Mesenchymal stem cell (in vitro differentiated cells and primary cell): Measurements from ENCODE around the gene ARL5B.

ENCODE experiments used
- DNase-seq: peaks from one replicate; pipeline ENCODE4 v3.0.0-alpha.2; 2013
- H2AFZ ChIP-seq: one replicate; pipeline ENCODE4 v1.6.1; 2013; ENCODE audit warnings: low read depth, mild to moderate bottlenecking, control low read depth, inconsistent platforms, low read length, moderate library complexity
- H2AK5ac ChIP-seq: 2 replicates; pipeline ENCODE4 v1.6.1; 2013; ENCODE audit warnings: low read length, moderate library complexity, mild to moderate bottlenecking, inconsistent platforms; ENCODE audit not compliant: severe bottlenecking
- H2BK120ac ChIP-seq: one replicate; pipeline ENCODE4 v1.6.1; 2013; ENCODE audit warnings: low read depth, mild to moderate bottlenecking, inconsistent platforms, low read length, moderate library complexity
- H2BK12ac ChIP-seq, 2 experiments: one replicate each; pipeline ENCODE4 v1.6.1; 2013; ENCODE audit warnings: inconsistent platforms in 2 of 2, low read length in 2 of 2, mild to moderate bottlenecking in 2 of 2, moderate library complexity in 2 of 2, control low read depth in 1 of 2
- H2BK15ac ChIP-seq: one replicate; pipeline ENCODE4 v1.6.1; 2013; ENCODE audit warnings: mild to moderate bottlenecking, low read depth, inconsistent platforms; ENCODE audit not compliant: poor library complexity, severe bottlenecking
- H2BK5ac ChIP-seq: 2 replicates; pipeline ENCODE4 v1.6.1; 2013; ENCODE audit warnings: low read depth, mild to moderate bottlenecking, low read length, control low read depth, inconsistent platforms; ENCODE audit not compliant: poor library complexity, severe bottlenecking
- H3K14ac ChIP-seq, 2 experiments: one replicate each; pipeline ENCODE4 v1.6.1; 2013; ENCODE audit warnings: inconsistent platforms in 2 of 2, low read length in 2 of 2, control low read depth in 1 of 2, mild to moderate bottlenecking in 1 of 2, moderate library complexity in 1 of 2
- H3K18ac ChIP-seq, 2 experiments: one replicate each; pipeline ENCODE4 v1.6.1; 2013; ENCODE audit warnings: inconsistent platforms in 2 of 2, low read length in 2 of 2, control low read depth in 1 of 2, low read depth in 1 of 2, mild to moderate bottlenecking in 1 of 2
- H3K23ac ChIP-seq, 2 experiments: one replicate each; pipeline ENCODE4 v1.6.1; 2013; ENCODE audit warnings: inconsistent platforms in 2 of 2, low read length in 2 of 2, mild to moderate bottlenecking in 2 of 2, moderate library complexity in 2 of 2, control low read depth in 1 of 2
- H3K27ac ChIP-seq: 2 replicates; pipeline ENCODE4 v1.5.1; 2013; ENCODE audit warnings: mild to moderate bottlenecking, moderate library complexity, low read length, control low read depth, inconsistent platforms; ENCODE audit not compliant: poor library complexity, severe bottlenecking
- H3K27me3 ChIP-seq, 2 experiments: 2 replicates each; pipeline versions ENCODE4 v1.6.1 to v1.7.0; 2013; ENCODE audit warnings: low read length in 2 of 2, mild to moderate bottlenecking in 2 of 2, moderate library complexity in 2 of 2, control low read depth in 1 of 2, inconsistent platforms in 1 of 2; ENCODE audit not compliant: control insufficient read depth in 1 of 2, insufficient read depth in 1 of 2
- H3K36me3 ChIP-seq, 2 experiments: 2 replicates each; pipeline versions ENCODE4 v1.6.1 to v1.7.0; 2013; ENCODE audit warnings: low read length in 2 of 2, control low read depth in 1 of 2, inconsistent platforms in 1 of 2, low read depth in 1 of 2, mild to moderate bottlenecking in 1 of 2; ENCODE audit not compliant: insufficient read depth in 2 of 2, control insufficient read depth in 1 of 2
- H3K4ac ChIP-seq, 2 experiments: one replicate each; pipeline ENCODE4 v1.6.1; 2013; ENCODE audit warnings: inconsistent platforms in 2 of 2, low read length in 2 of 2, mild to moderate bottlenecking in 2 of 2, moderate library complexity in 2 of 2, control low read depth in 1 of 2, low read depth in 1 of 2
- H3K4me1 ChIP-seq: 2 replicates; pipeline ENCODE4 v1.6.1; 2013; ENCODE audit warnings: low read depth, low read length, control low read depth; ENCODE audit not compliant: control insufficient read depth, insufficient read depth
- H3K4me2 ChIP-seq: 2 replicates; pipeline ENCODE4 v1.6.1; 2013; ENCODE audit warnings: low read length, mild to moderate bottlenecking, inconsistent platforms; ENCODE audit not compliant: poor library complexity, severe bottlenecking
- H3K4me3 ChIP-seq, 2 experiments: 2 replicates each; pipeline versions ENCODE4 v1.5.1 to v1.7.0; 2013; ENCODE audit warnings: low read length in 2 of 2, mild to moderate bottlenecking in 2 of 2, control low read depth in 1 of 2, low read depth in 1 of 2; ENCODE audit not compliant: insufficient read depth in 1 of 2
- H3K79me1 ChIP-seq: replicated peaks from 2 replicates; pipeline ENCODE4 v1.6.1; 2013; ENCODE audit warnings: mild to moderate bottlenecking, control low read depth, low read length, inconsistent platforms; ENCODE audit not compliant: poor library complexity, severe bottlenecking
- H3K9ac ChIP-seq: 2 replicates; pipeline ENCODE4 v1.7.0; 2013; ENCODE audit warnings: mild to moderate bottlenecking, low read length, moderate library complexity
- H3K9me3 ChIP-seq: 2 replicates; pipeline ENCODE4 v1.7.0; 2013; ENCODE audit warnings: mild to moderate bottlenecking, low read length; ENCODE audit not compliant: control insufficient read depth
- H4K8ac ChIP-seq: one replicate; pipeline ENCODE4 v1.6.1; 2013; ENCODE audit warnings: inconsistent platforms, mild to moderate bottlenecking, low read length, moderate library complexity
- H4K91ac ChIP-seq: one replicate; pipeline ENCODE4 v1.6.1; 2013; ENCODE audit warnings: mild to moderate bottlenecking, low read length, inconsistent platforms
- WGBS: methylation state at CpG from one replicate; pipeline ENCODE4 v1.1.7; 2013; ENCODE audit warnings: mixed read lengths; 5-methylcytosine and 5-hydroxymethylcytosine counted together

The ARL5B gene

DNA sequence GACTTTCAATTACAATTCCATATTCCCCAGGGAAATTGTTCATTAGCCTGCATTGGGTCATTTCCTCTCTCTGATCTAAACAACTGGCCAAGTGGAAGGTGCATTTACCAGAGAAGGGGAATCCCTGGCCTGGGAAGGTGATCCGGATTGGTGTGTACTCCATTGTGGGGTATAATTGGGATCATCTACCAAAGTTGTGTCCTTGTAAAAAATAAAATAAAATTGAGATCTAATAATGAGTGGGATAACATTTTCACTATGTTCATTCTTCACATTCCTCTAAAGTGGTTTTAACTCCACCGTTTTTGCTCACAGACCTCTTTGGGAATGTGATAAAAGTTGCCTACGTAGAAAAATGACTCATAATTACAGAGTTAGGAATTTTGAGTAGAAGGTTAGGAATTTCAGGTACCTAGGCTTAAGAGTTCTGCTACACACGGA, 22.8 kb downstream of the ARL5B start:
- no peaks in the 10 kb centered on the region for H3K27me3 ChIP-seq
- no peak overlapping the region for H3K4me3 ChIP-seq
- H3K79me1 ChIP-seq, result no peaks in the 10 kb centered on the region
- no peak overlapping the region for H2BK15ac ChIP-seq
- DNase-seq, result peak; percentile 40
- H2BK5ac ChIP-seq, result no peak overlapping the region
- no peak overlapping the region for H2AK5ac ChIP-seq
- no peak overlapping the region for H2BK120ac ChIP-seq
- H3K9ac ChIP-seq, result no peak overlapping the region
- peaks cover 0 to 8% of the 10 kb centered on the region in 2 experiments for H3K36me3 ChIP-seq
- H2BK12ac ChIP-seq, result no peak overlapping the region
- no peak overlapping the region for H3K14ac ChIP-seq
- H3K4me2 ChIP-seq, result no peak overlapping the region
- no peak overlapping the region for H2AFZ ChIP-seq
- WGBS, result 50% methylated on average over 2 of the region's 4 CpGs
- H4K8ac ChIP-seq, result no peak overlapping the region
- H3K27ac ChIP-seq, result peak overlapping the region; percentile 67
- no peak overlapping the region for H3K23ac ChIP-seq
- no peak overlapping the region for H3K18ac ChIP-seq
- peaks cover 3% of the 10 kb centered on the region for H3K4me1 ChIP-seq
- no peaks in the 10 kb centered on the region for H3K9me3 ChIP-seq
- no peak overlapping the region for H3K4ac ChIP-seq
- H4K91ac ChIP-seq, result no peak overlapping the region

DNA sequence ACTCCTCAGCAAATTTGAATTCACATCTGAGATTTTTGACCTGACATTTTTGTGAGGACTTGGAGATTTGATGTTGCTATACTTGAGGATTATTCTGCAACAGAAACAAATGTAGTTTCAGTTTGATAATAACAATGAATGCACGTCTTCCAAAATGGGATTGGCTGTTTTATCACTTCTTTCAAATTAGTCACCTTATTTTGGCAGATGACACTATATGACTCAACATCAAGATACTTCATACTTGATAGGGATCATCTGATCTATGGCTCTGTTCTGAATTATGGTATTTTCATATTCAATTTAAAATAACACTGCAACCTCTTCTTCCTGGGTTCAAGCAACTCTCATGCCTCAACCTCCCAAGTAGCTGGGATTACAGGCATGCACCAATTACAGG, 24.2 kb downstream of the ARL5B start:
- Histone ChIP-seq H3K4me2 (no peak overlapping the region), H2BK120ac (no peak overlapping the region), H2BK12ac (no peak overlapping the region), H3K27ac (no peak overlapping the region), H2BK15ac (no peak overlapping the region), H3K4me3 (peak overlapping the region in 1 of 2 experiments; percentile 43), H3K23ac (no peak overlapping the region), H4K8ac (no peak overlapping the region), H3K9ac (peak overlapping the region; percentile 45), H3K14ac (no peak overlapping the region), H2BK5ac (no peak overlapping the region), H2AFZ (no peak overlapping the region), H3K27me3 (no peaks in the 10 kb centered on the region), H3K9me3 (no peaks in the 10 kb centered on the region), H3K4me1 (peaks cover 3% of the 10 kb centered on the region), H3K36me3 (peaks cover 0 to 6% of the 10 kb centered on the region in 2 experiments), H3K79me1 (no peaks in the 10 kb centered on the region), H4K91ac (no peak overlapping the region), H3K18ac (no peak overlapping the region), H2AK5ac (no peak overlapping the region), H3K4ac (no peak overlapping the region)
- WGBS, result no CpG with 5 or more reads among the region's 1 CpG
- DNase-seq, result peak; percentile 15

DNA sequence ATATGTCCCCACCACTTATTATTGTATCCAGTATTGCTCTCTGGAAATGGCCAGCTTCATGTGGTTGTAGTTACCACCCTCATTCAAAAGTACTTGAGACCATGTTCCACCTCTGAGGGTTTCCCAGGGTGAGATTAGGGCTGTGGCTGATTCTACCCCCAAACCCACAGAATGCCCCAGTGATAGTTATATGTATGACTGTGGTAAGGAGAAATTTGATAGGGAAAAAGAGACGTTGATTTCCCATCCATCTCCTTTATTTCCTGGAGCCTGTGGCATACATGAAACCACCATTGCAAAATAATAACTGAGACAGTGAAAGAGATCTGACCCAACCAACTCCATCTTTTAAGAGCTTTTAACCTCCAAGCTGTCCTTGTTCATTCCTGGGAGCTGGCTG, 25.2 kb downstream of the ARL5B start:
- no peaks in the 10 kb centered on the region for H3K79me1 ChIP-seq
- no peaks in the 10 kb centered on the region for H3K9me3 ChIP-seq
- no peak overlapping the region for H4K8ac ChIP-seq
- H3K9ac ChIP-seq, result no peak overlapping the region
- no peak overlapping the region for H2BK5ac ChIP-seq
- H3K36me3 ChIP-seq, result no peaks in the 10 kb centered on the region
- H2AK5ac ChIP-seq, result no peak overlapping the region
- H2AFZ ChIP-seq, result no peak overlapping the region
- no peak overlapping the region for H3K23ac ChIP-seq
- no peak overlapping the region for H3K4ac ChIP-seq
- DNase-seq, result peak; percentile 2
- H3K4me3 ChIP-seq, result no peak overlapping the region
- peaks cover 3% of the 10 kb centered on the region for H3K4me1 ChIP-seq
- no peak overlapping the region for H2BK120ac ChIP-seq
- H4K91ac ChIP-seq, result no peak overlapping the region
- no peak overlapping the region for H3K4me2 ChIP-seq
- H2BK15ac ChIP-seq, result no peak overlapping the region
- H2BK12ac ChIP-seq, result no peak overlapping the region
- no peak overlapping the region for H3K18ac ChIP-seq
- no peak overlapping the region for H3K27ac ChIP-seq
- H3K14ac ChIP-seq, result no peak overlapping the region
- H3K27me3 ChIP-seq, result no peaks in the 10 kb centered on the region
- no CpG with 5 or more reads among the region's 1 CpG for WGBS

DNA sequence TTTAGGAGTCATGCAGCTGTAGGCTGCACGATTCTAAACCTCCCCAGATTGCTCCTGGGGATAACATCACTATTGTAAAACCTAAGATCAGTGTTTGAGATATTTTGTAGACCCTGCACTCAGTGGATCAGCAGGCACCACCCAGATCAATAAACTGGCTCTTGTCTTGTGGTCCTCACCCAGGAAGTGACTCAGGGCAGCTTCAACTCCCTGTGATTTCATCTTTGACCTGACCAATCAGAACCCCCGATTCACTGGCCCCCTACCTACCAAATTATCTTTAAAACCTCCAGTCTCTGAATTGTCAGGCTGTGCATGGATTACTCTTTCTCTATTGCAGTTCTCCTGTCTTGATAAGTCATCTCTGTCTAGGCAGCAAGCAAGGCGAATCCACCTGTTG, 25.7 kb downstream of the ARL5B start:
- Histone ChIP-seq H3K27ac (no peak overlapping the region), H3K4ac (no peak overlapping the region), H3K79me1 (no peaks in the 10 kb centered on the region), H3K27me3 (no peaks in the 10 kb centered on the region), H3K23ac (no peak overlapping the region), H3K4me2 (no peak overlapping the region), H2AFZ (no peak overlapping the region), H3K36me3 (no peaks in the 10 kb centered on the region), H3K14ac (no peak overlapping the region), H2BK12ac (no peak overlapping the region), H3K4me3 (no peak overlapping the region), H2BK15ac (no peak overlapping the region), H3K9me3 (no peaks in the 10 kb centered on the region), H2BK5ac (no peak overlapping the region), H4K91ac (no peak overlapping the region), H3K4me1 (peaks cover 3% of the 10 kb centered on the region), H2BK120ac (no peak overlapping the region), H2AK5ac (no peak overlapping the region), H3K9ac (no peak overlapping the region), H3K18ac (no peak overlapping the region), H4K8ac (no peak overlapping the region)
- 70% methylated on average over 3 of the region's 3 CpGs for WGBS
- DNase-seq, result peak; percentile 2
